ENCODE data around the gene RAB18. TPM values are rescaled to one million over a fixed set of nuclear protein-coding genes. Genes with fewer than 3 reads are reported as not detected.
"Not testable (repeated sequence)": the region's sequence is repeated elsewhere in the genome, so short reads cannot be mapped to it uniquely, and the experiment has no call there.

RAB18 gene
- total RNA-seq, 1 experiment from 2014 or later: 75.9 TPM

GRCh38 chr10:27461312-27461711 lies 42.8 kb upstream of the RAB18 start:
- Mint-ChIP-seq H3K4me1 (ENCODE audit: low read depth, unreplicated experiment) (no peaks in the 10 kb centered on the region), H3K27me3 (ENCODE audit: unreplicated experiment) (peaks cover 20% of the 10 kb centered on the region), H3K36me3 (ENCODE audit: insufficient read depth, unreplicated experiment) (no peaks in the 10 kb centered on the region), H3K9me3 (ENCODE audit: low read depth, unreplicated experiment) (no peaks in the 10 kb centered on the region), H3K27ac (ENCODE audit: unreplicated experiment) (no peak overlapping the region), H3K4me3 (ENCODE audit: low read depth, unreplicated experiment) (no peak overlapping the region)
- intact Hi-C loops (cut with micrococcal nuclease; ENCODE audit: unreplicated experiment): no loop called here
- no peak for TF ChIP-seq CTCF (IDR thresholded peaks at IDR 0.05; ENCODE audit: unreplicated experiment)
- DNase-seq: no peak
- CTCF ChIA-PET: no interaction called here
- BruUV-seq (replicated peaks): no TSS peak

- CTCF ChIA-PET: interaction anchor here (1.3 kb wide), 1 partner anchor 22 kb away, joined by 3 read pairs; no protein-coding TSS in a partner anchor
- no peak for DNase-seq
- TF ChIP-seq CTCF (IDR thresholded peaks at IDR 0.05; ENCODE audit: unreplicated experiment): no peak
- Mint-ChIP-seq H3K27ac (ENCODE audit: unreplicated experiment) (no peak overlapping the region), H3K36me3 (ENCODE audit: insufficient read depth, unreplicated experiment) (no peaks in the 10 kb centered on the region), H3K9me3 (ENCODE audit: low read depth, unreplicated experiment) (no peaks in the 10 kb centered on the region), H3K4me3 (ENCODE audit: low read depth, unreplicated experiment) (no peak overlapping the region), H3K4me1 (ENCODE audit: low read depth, unreplicated experiment) (no peaks in the 10 kb centered on the region), H3K27me3 (ENCODE audit: unreplicated experiment) (peaks cover 25% of the 10 kb centered on the region)
- no TSS peak for BruUV-seq (replicated peaks)
- intact Hi-C loops (cut with micrococcal nuclease; ENCODE audit: unreplicated experiment): no loop called here
These were observed 40.1 kb upstream of the RAB18 start for GRCh38 chr10:27463961-27464360.

- H3K36me3 Mint-ChIP-seq (ENCODE audit: insufficient read depth, unreplicated experiment): no peaks in the 10 kb centered on the region
- H3K9me3 Mint-ChIP-seq (ENCODE audit: low read depth, unreplicated experiment): no peaks in the 10 kb centered on the region
- DNase-seq: no peak
- no peaks in the 10 kb centered on the region for H3K4me1 Mint-ChIP-seq (ENCODE audit: low read depth, unreplicated experiment)
- H3K4me3 Mint-ChIP-seq (ENCODE audit: low read depth, unreplicated experiment): no peak overlapping the region
- peaks cover 25% of the 10 kb centered on the region for H3K27me3 Mint-ChIP-seq (ENCODE audit: unreplicated experiment)
- CTCF ChIA-PET: no interaction called here
- TF ChIP-seq CTCF (IDR thresholded peaks at IDR 0.05; ENCODE audit: unreplicated experiment): no peak
- no peak overlapping the region for H3K27ac Mint-ChIP-seq (ENCODE audit: unreplicated experiment)
- BruUV-seq (replicated peaks): no TSS peak
- intact Hi-C loops (cut with micrococcal nuclease; ENCODE audit: unreplicated experiment): no loop called here
These were observed 39.1 kb upstream of the RAB18 start for GRCh38 chr10:27464993-27465392.

- CTCF ChIA-PET; DNase-seq; BruUV-seq (replicated peaks); intact Hi-C loops (cut with micrococcal nuclease; ENCODE audit: unreplicated experiment); H3K9me3 Mint-ChIP-seq (ENCODE audit: low read depth, unreplicated experiment); H3K4me1 Mint-ChIP-seq (ENCODE audit: low read depth, unreplicated experiment); H3K4me3 Mint-ChIP-seq (ENCODE audit: low read depth, unreplicated experiment); H3K27ac Mint-ChIP-seq (ENCODE audit: unreplicated experiment); H3K36me3 Mint-ChIP-seq (ENCODE audit: insufficient read depth, unreplicated experiment): not testable (repeated sequence)
- H3K27me3 Mint-ChIP-seq (ENCODE audit: unreplicated experiment): peaks cover 25% of the 10 kb centered on the region
These were observed 38.5 kb upstream of the RAB18 start for GRCh38 chr10:27465596-27465995.

- Mint-ChIP-seq H3K9me3 (ENCODE audit: low read depth, unreplicated experiment) (no peaks in the 10 kb centered on the region), H3K27me3 (ENCODE audit: unreplicated experiment) (peaks cover 27% of the 10 kb centered on the region), H3K4me3 (ENCODE audit: low read depth, unreplicated experiment) (no peak overlapping the region), H3K4me1 (ENCODE audit: low read depth, unreplicated experiment) (no peaks in the 10 kb centered on the region), H3K36me3 (ENCODE audit: insufficient read depth, unreplicated experiment) (no peaks in the 10 kb centered on the region), H3K27ac (ENCODE audit: unreplicated experiment) (no peak overlapping the region)
- DNase-seq: no peak
- TF ChIP-seq CTCF (IDR thresholded peaks at IDR 0.05; ENCODE audit: unreplicated experiment): no peak
- no TSS peak for BruUV-seq (replicated peaks)
- CTCF ChIA-PET: no interaction called here
- intact Hi-C loops (cut with micrococcal nuclease; ENCODE audit: unreplicated experiment): no loop called here
These were observed 33.2 kb upstream of the RAB18 start for GRCh38 chr10:27470885-27471284.

Data from Calu3 (cell line).